SK-N-SH (cell line): ENCODE data around the gene UQCR11. TPM values are rescaled to one million over a fixed set of nuclear protein-coding genes. Genes with fewer than 3 reads are reported as not detected.

Experiments used
- CTCF ChIA-PET: fragments of 300-600, 350-600 bp; formaldehyde crosslinking; extraction: SDS; loops from one replicate; lab custom pipeline; 2021; lab: Yijun Ruan, JAX
- POLR2A ChIA-PET: fragments of 350-600 bp; sonication (Branson Sonifier 250); formaldehyde crosslinking; extraction: SDS; loops from one replicate; lab custom pipeline; 2020; ENCODE audit warnings: antibody characterized with exemption, inconsistent platforms; lab: Yijun Ruan, JAX
- DNase-seq: peaks from one replicate; pipeline ENCODE4 v3.0.0; 2012
- H2AFZ ChIP-seq: fragments of 200-600 bp; sonication (generic); 2 replicates; pipeline ENCODE4 v1.8.1; 2016; ENCODE audit warnings: antibody characterized with exemption, mild to moderate bottlenecking, low read depth
- H3F3A ChIP-seq: fragments of 200-600 bp; sonication (generic); replicated peaks from 2 replicates; pipeline ENCODE3; 2016; ENCODE audit warnings: antibody characterized with exemption, mild to moderate bottlenecking; ENCODE audit not compliant: insufficient read depth
- H3K27ac ChIP-seq, 2 experiments: fragments of 200-500 bp in 1 of 2; fragments of 200-600 bp in 1 of 2; sonication (Bioruptor generic) in 1 of 2; sonication (generic), shearing (Covaris generic) in 1 of 2; 2 replicates each; pipeline versions ENCODE4 v1.5.1 to v1.6.1; 2014 to 2016; ENCODE audit warnings: low read depth in 2 of 2, inconsistent platforms in 1 of 2, low read length in 1 of 2, mild to moderate bottlenecking in 1 of 2, mixed read lengths in 1 of 2
- H3K27me3 ChIP-seq: fragments of 200-600 bp; sonication (generic), shearing (Covaris generic); 2 replicates; pipeline ENCODE4 v1.6.1; 2016; ENCODE audit warnings: mixed run types; ENCODE audit not compliant: insufficient read depth
- H3K36me3 ChIP-seq, 2 experiments: fragments of 200-500 bp in 1 of 2; fragments of 200-600 bp in 1 of 2; sonication (Bioruptor generic) in 1 of 2; sonication (generic) in 1 of 2; replicated peaks in 1 of 2; 2 replicates each; pipeline versions ENCODE3 to v1.5.1; 2014 to 2016; ENCODE audit warnings: low read length in 1 of 2, mild to moderate bottlenecking in 1 of 2; ENCODE audit not compliant: insufficient read depth in 2 of 2, control insufficient read depth in 1 of 2
- H3K4me1 ChIP-seq, 2 experiments: fragments of 200-500 bp in 1 of 2; fragments of 200-600 bp in 1 of 2; sonication (Bioruptor generic) in 1 of 2; sonication (generic), shearing (Covaris generic) in 1 of 2; 2 replicates each; pipeline versions ENCODE4 v1.5.1 to v1.6.1; 2014 to 2016; ENCODE audit warnings: low read depth in 1 of 2, low read length in 1 of 2, mixed run types in 1 of 2; ENCODE audit not compliant: insufficient read depth in 2 of 2, control insufficient read depth in 1 of 2
- H3K4me2 ChIP-seq: fragments of 200-600 bp; sonication (generic), shearing (Covaris generic); 2 replicates; pipeline ENCODE4 v1.6.1; 2017; ENCODE audit warnings: mixed run types
- H3K4me3 ChIP-seq, 2 experiments: fragments of 200-500 bp in 1 of 2; fragments of 200-600 bp in 1 of 2; sonication (Bioruptor generic) in 1 of 2; sonication (generic), shearing (Covaris generic) in 1 of 2; 2 replicates each; pipeline versions ENCODE4 v1.5.1 to v1.8.1; 2014 to 2016; ENCODE audit warnings: low read depth in 2 of 2, inconsistent platforms in 1 of 2, low read length in 1 of 2, mild to moderate bottlenecking in 1 of 2, mixed read lengths in 1 of 2, moderate library complexity in 1 of 2
- H3K79me2 ChIP-seq: fragments of 200-600 bp; sonication (generic); 2 replicates; pipeline ENCODE4 v1.8.1; 2017; ENCODE audit warnings: mild to moderate bottlenecking; ENCODE audit not compliant: insufficient read depth
- H3K9ac ChIP-seq: fragments of 200-600 bp; sonication (generic); 2 replicates; pipeline ENCODE4 v1.6.1; 2017; ENCODE audit warnings: mixed run types
- H3K9me2 ChIP-seq: fragments of 200-600 bp; sonication (generic); 2 replicates; pipeline ENCODE4 v1.6.1; 2017; ENCODE audit warnings: mixed run types
- H3K9me3 ChIP-seq: fragments of 200-600 bp; sonication (generic); 2 replicates; pipeline ENCODE4 v1.6.1; 2017; ENCODE audit warnings: mixed run types, mild to moderate bottlenecking, moderate library complexity
- H4K20me1 ChIP-seq: fragments of 200-600 bp; sonication (generic); 2 replicates; pipeline ENCODE4 v1.6.1; 2017; ENCODE audit warnings: mild to moderate bottlenecking, mixed run types; ENCODE audit not compliant: insufficient read depth
- EP300 ChIP-seq, 2 experiments: IDR thresholded peaks; 2 replicates each; pipeline versions ENCODE4 v1.4.0 to v1.6.1; 2012; ENCODE audit warnings: borderline replicate concordance in 1 of 2, low read depth in 1 of 2, low read length in 1 of 2
- EZH2phosphoT487 ChIP-seq: fragments of 200-600 bp; sonication (generic); IDR thresholded peaks from 2 replicates; pipeline ENCODE4 v1.6.1; 2017; ENCODE audit warnings: low read depth, mixed run types, mild to moderate bottlenecking, antibody characterized with exemption, moderate library complexity, borderline replicate concordance
- FOXM1 ChIP-seq: IDR thresholded peaks from 2 replicates; pipeline ENCODE4 v1.4.0; 2012; ENCODE audit warnings: low read depth, mild to moderate bottlenecking
- GABPA ChIP-seq: IDR thresholded peaks from 2 replicates; pipeline ENCODE4 v1.4.0; 2012; ENCODE audit warnings: low read depth, mild to moderate bottlenecking
- RCOR1 ChIP-seq: fragments of 150-350 bp; IDR thresholded peaks from 2 replicates; pipeline ENCODE4 v1.6.1; 2017; ENCODE audit warnings: antibody characterized with exemption, low read length
- RFX5 ChIP-seq: IDR thresholded peaks from 2 replicates; pipeline ENCODE4 v1.6.1; 2012; ENCODE audit warnings: mild to moderate bottlenecking, improper control_type of control experiment, low read length
- RXRA ChIP-seq: IDR thresholded peaks from 2 replicates; pipeline ENCODE4 v1.4.0; 2012; ENCODE audit warnings: low read depth, mild to moderate bottlenecking, borderline replicate concordance
- SMC3 ChIP-seq: IDR thresholded peaks from 2 replicates; pipeline ENCODE4 v1.6.1; 2012; ENCODE audit warnings: low read depth, low read length, improper control_type of control experiment
- USF2 ChIP-seq: fragments of 150-350 bp; IDR thresholded peaks from 2 replicates; pipeline ENCODE4 v1.6.1; 2017; ENCODE audit warnings: antibody characterized with exemption, low read length, low read depth, borderline replicate concordance
- WGBS: methylation state at CpG from one replicate; pipeline ENCODE4 v1.1.6; 2017; ENCODE audit warnings: low lambda C conversion rate; 5-methylcytosine and 5-hydroxymethylcytosine counted together
- polyA plus RNA-seq, 3 experiments: library from polyadenylated mRNA; depleted of rRNA; stranded (reverse); fragments of >200 nt; gene quantifications; 2 replicates each; pipeline ENCODE4 v1.2.3, GENCODE V29; 2012
- TF ChIP-seq, protein P1 (sequence below): IDR thresholded peaks from 2 replicates; pipeline ENCODE4 v1.4.0; 2012; ENCODE audit warnings: low read depth, borderline replicate concordance
- TF ChIP-seq, protein P2 (sequence below): IDR thresholded peaks from 2 replicates; pipeline ENCODE4 v1.4.0; 2012; ENCODE audit warnings: low read depth, borderline replicate concordance

Gene UQCR11
- polyA plus RNA-seq, 1 of the 3 experiments (the other 2 are of a cell fraction) = 372 TPM

GRCh38 chr19:1610579-1610978 is 5.3 kb upstream of the UQCR11 start:
- Histone ChIP-seq H3K9me2 (no peaks in the 10 kb centered on the region), H3K4me2 (no peak overlapping the region), H3K36me3 (peaks cover 0 to 54% of the 10 kb centered on the region in 2 experiments), H4K20me1 (no peaks in the 10 kb centered on the region), H3F3A (peaks cover 18% of the 10 kb centered on the region), H3K79me2 (no peaks in the 10 kb centered on the region), H3K9me3 (no peaks in the 10 kb centered on the region), H3K4me1 (peaks cover 4 to 5% of the 10 kb centered on the region in 2 experiments; a peak in 2 of 4 replicates), H3K9ac (no peak overlapping the region), H3K27ac (no peak overlapping the region), H3K4me3 (no peak overlapping the region), H2AFZ (no peak overlapping the region), H3K27me3 (no peaks in the 10 kb centered on the region)
- no peak for TF ChIP-seq RFX5
- TF ChIP-seq, protein P1, sequence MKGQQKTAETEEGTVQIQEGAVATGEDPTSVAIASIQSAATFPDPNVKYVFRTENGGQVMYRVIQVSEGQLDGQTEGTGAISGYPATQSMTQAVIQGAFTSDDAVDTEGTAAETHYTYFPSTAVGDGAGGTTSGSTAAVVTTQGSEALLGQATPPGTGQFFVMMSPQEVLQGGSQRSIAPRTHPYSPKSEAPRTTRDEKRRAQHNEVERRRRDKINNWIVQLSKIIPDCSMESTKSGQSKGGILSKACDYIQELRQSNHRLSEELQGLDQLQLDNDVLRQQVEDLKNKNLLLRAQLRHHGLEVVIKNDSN = no peak
- TF ChIP-seq RCOR1 = no peak
- no peak for TF ChIP-seq SMC3
- TF ChIP-seq EP300 (IDR thresholded peaks at IDR 0.05; ENCODE audit: borderline replicate concordance in 1 of 2, low read depth in 1 of 2, low read length in 1 of 2) = no peak
- ChIA-PET POLR2A (no interaction called here), CTCF (interaction anchor here (2.4 kb wide), 1 partner anchor 62 kb away, joined by 9 read pairs; no protein-coding TSS in a partner anchor)
- DNase-seq = no peak
- WGBS = 82% methylated on average over 10 of the region's 11 CpGs

DNA sequence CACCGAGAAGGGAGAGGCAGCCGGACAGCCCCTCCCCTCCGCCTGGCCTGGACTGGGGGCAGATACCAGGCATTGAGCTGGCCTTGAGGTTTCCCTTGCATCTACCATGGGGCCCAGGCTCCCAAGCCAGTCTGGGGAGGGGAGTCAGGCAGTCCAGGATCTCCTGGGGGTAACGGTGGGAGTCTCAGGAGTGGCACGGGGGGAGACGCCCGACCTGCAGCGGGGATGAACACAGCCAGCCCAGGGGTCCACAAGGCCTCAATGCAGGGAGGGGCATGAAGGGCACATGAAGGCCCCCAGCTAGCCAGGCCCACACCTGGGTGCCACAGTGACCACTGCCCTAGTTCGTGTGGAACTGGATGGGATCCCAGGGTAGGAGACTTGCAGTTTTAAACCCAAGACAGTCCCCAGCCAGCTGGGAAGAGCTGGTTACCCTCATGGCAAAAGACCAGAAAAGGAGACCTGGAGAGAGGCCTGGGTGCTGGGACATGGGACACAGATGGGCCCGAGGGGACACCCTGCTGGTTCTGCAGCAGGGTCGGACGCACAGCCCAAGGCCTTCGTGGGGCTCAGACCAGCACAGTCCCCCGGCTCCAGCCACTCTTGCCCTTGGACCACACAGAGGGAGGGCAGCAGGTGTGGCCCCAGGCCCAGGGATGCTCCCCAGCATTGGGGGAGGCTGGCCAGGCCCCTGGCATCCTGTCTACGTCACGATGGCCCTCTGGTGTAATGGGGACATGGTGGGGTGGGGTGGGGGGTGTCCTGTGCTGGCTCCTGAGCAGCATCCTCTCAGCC is 4.6 kb upstream of the UQCR11 start:
- Histone ChIP-seq H3K27me3 (no peaks in the 10 kb centered on the region), H3K4me3 (no peak overlapping the region), H3K9me3 (no peaks in the 10 kb centered on the region), H3K9ac (no peak overlapping the region), H3K79me2 (peaks cover 4% of the 10 kb centered on the region)
- no peak for TF ChIP-seq USF2
- TF ChIP-seq, protein P2, sequence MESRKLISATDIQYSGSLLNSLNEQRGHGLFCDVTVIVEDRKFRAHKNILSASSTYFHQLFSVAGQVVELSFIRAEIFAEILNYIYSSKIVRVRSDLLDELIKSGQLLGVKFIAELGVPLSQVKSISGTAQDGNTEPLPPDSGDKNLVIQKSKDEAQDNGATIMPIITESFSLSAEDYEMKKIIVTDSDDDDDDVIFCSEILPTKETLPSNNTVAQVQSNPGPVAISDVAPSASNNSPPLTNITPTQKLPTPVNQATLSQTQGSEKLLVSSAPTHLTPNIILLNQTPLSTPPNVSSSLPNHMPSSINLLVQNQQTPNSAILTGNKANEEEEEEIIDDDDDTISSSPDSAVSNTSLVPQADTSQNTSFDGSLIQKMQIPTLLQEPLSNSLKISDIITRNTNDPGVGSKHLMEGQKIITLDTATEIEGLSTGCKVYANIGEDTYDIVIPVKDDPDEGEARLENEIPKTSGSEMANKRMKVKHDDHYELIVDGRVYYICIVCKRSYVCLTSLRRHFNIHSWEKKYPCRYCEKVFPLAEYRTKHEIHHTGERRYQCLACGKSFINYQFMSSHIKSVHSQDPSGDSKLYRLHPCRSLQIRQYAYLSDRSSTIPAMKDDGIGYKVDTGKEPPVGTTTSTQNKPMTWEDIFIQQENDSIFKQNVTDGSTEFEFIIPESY = no peak
- no peak for TF ChIP-seq RXRA
- no peak for TF ChIP-seq EZH2phosphoT487
- TF ChIP-seq FOXM1 = no peak
- no peak for TF ChIP-seq RCOR1
- TF ChIP-seq, protein P1 = no peak
- no peak for TF ChIP-seq EP300 (IDR thresholded peaks at IDR 0.05; ENCODE audit: borderline replicate concordance in 1 of 2, low read depth in 1 of 2, low read length in 1 of 2)
- TF ChIP-seq GABPA = no peak
- TF ChIP-seq, all 33 proteins: peak for 0
- POLR2A ChIA-PET = no interaction called here
- Histone ChIP-seq H3K4me2 (no peak overlapping the region), H3K9me2 (no peaks in the 10 kb centered on the region), H3K4me1 (peaks cover 4 to 5% of the 10 kb centered on the region in 2 experiments; a peak in 2 of 4 replicates), H3K27ac (no peak overlapping the region), H3F3A (peaks cover 18% of the 10 kb centered on the region), H4K20me1 (no peaks in the 10 kb centered on the region), H2AFZ (no peak overlapping the region), H3K36me3 (peaks cover 0 to 47% of the 10 kb centered on the region in 2 experiments)
- 100% methylated on average over 3 of the region's 16 CpGs for WGBS
- no peak for DNase-seq
- CTCF ChIA-PET = interaction anchor here (1.0 to 2.4 kb wide), 2 partner anchors 62 to 64 kb away, joined by 6 to 9 read pairs; no protein-coding TSS in a partner anchor
